Neuron (in vitro differentiated cells): ENCODE results near the gene ACTBL2.

Source experiments
- H2AFZ ChIP-seq: one replicate; pipeline ENCODE4 v1.6.1; 2013; ENCODE audit warnings: low read depth, mild to moderate bottlenecking, inconsistent platforms, low read length, moderate library complexity
- H3K27me3 ChIP-seq: one replicate; pipeline ENCODE4 v1.6.1; 2013; ENCODE audit warnings: low read length; ENCODE audit not compliant: insufficient read depth
- H3K36me3 ChIP-seq: one replicate; pipeline ENCODE4 v1.6.1; 2013; ENCODE audit warnings: low read length; ENCODE audit not compliant: insufficient read depth
- H3K4me1 ChIP-seq: one replicate; pipeline ENCODE4 v1.6.1; 2013; ENCODE audit warnings: low read length; ENCODE audit not compliant: insufficient read depth
- H3K4me3 ChIP-seq: 2 replicates; pipeline ENCODE4 v1.5.1; 2013; ENCODE audit warnings: mild to moderate bottlenecking, low read length, moderate library complexity
- H3K9me3 ChIP-seq: one replicate; pipeline ENCODE4 v1.6.1; 2013; ENCODE audit warnings: low read length

The ACTBL2 gene

GRCh38 chr5:57435701-57436134 lies 46.9 kb downstream of the ACTBL2 start:
- Histone ChIP-seq H3K36me3 (no peaks in the 10 kb centered on the region), H3K9me3 (no peaks in the 10 kb centered on the region), H3K4me1 (no peaks in the 10 kb centered on the region), H3K27me3 (no peaks in the 10 kb centered on the region), H2AFZ (no peak overlapping the region), H3K4me3 (no peak overlapping the region)

DNA sequence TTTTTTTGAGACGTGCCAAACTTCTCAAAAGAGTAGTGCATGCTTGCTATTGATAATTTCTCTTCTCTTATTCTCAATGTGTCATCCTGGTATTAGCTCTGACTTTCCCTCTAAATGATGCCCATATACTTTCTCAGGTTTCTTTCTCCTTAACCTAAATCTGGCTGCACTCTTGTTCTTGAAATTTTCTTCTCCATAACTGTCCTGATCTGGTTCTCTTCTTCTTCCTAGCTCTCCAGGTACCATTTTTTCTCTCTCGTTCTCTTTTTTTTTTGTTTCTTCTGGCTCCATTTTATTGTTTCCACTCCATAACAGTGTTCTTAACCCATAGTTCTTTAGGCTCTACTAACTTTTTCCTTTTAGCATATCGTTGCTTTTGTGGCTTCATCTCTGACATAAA lies 47.9 kb downstream of the ACTBL2 start:
- no peaks in the 10 kb centered on the region for H3K9me3 ChIP-seq
- H2AFZ ChIP-seq = no peak overlapping the region
- H3K27me3 ChIP-seq = no peaks in the 10 kb centered on the region
- H3K4me1 ChIP-seq = no peaks in the 10 kb centered on the region
- no peaks in the 10 kb centered on the region for H3K36me3 ChIP-seq
- no peak overlapping the region for H3K4me3 ChIP-seq

GRCh38 chr5:57434227-57434640 lies 48.4 kb downstream of the ACTBL2 start:
- H3K27me3 ChIP-seq = no peaks in the 10 kb centered on the region
- no peaks in the 10 kb centered on the region for H3K36me3 ChIP-seq
- H3K4me1 ChIP-seq = no peaks in the 10 kb centered on the region

GRCh38 chr5:57432876-57433275 lies 49.7 kb downstream of the ACTBL2 start:
- no peaks in the 10 kb centered on the region for H3K27me3 ChIP-seq
- no peaks in the 10 kb centered on the region for H3K36me3 ChIP-seq
- H2AFZ ChIP-seq = no peak overlapping the region
- H3K4me3 ChIP-seq = no peak overlapping the region
- H3K9me3 ChIP-seq = no peaks in the 10 kb centered on the region
- no peaks in the 10 kb centered on the region for H3K4me1 ChIP-seq

More at GRCh38 chr5:57434227-57434640, 48.4 kb downstream of the ACTBL2 start:
- Histone ChIP-seq H3K4me3 (no peak overlapping the region), H2AFZ (no peak overlapping the region), H3K9me3 (no peaks in the 10 kb centered on the region)

DNA sequence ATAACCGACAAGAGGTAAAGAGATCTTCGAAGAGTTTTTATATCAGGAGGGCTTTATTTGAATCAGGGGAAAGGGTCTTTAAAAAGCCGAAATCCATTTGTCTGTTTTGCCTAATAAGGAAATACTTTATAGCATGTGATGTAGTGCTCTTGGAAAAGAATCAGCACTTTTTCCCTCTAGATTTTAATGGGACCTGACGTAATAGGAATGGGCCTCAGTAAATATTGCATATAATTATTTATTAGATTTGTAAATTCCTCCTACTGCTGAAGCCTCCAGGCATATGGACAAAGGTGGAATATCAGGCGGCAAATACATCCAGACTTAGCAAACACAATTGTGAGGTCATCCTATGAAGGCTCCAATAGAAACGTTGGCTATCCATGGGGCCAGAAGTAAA lies 50.9 kb downstream of the ACTBL2 start:
- Histone ChIP-seq H3K9me3 (no peaks in the 10 kb centered on the region), H3K4me1 (no peaks in the 10 kb centered on the region), H3K36me3 (no peaks in the 10 kb centered on the region), H3K4me3 (no peak overlapping the region), H2AFZ (no peak overlapping the region), H3K27me3 (no peaks in the 10 kb centered on the region)
